Measurements from ENCODE around the gene DDX47.

- TF ChIP-seq CTCF (IDR thresholded peaks at IDR 0.05; ENCODE audit: low read length): no peak
- TF ChIP-seq EZH2 (IDR thresholded peaks at IDR 0.05; ENCODE audit: borderline replicate concordance, low read length): no peak
Measured at GRCh38 chr12:12791756-12792369, 21.3 kb upstream of the DDX47 start.

All from OCI-LY1 (cell line).